GM13977 (cell line): ENCODE measurements around the gene PRM3.

Source experiments
- DNase-seq: peaks from one replicate; pipeline ENCODE4 v3.0.0; 2012; ENCODE audit warnings: low spot score
- in situ Hi-C: fragments of 300-500 bp; cut with MboI; formaldehyde crosslinking; loops from one replicate; pipeline ENCODE4 v1.12.0; 2022; ENCODE audit warnings: low sequenced_read_pairs, low pct_unique_long_range_greater_than_20kb, mixed read lengths, inconsistent platforms; ENCODE audit not compliant: unreplicated experiment
- TF ChIP-seq, protein P1 (sequence below): IDR thresholded peaks from 2 replicates; pipeline ENCODE4 v1.5.1; 2012; ENCODE audit warnings: mild to moderate bottlenecking, control low read depth; ENCODE audit not compliant: insufficient read depth; ENCODE audit errors: extremely low read depth, missing control alignments

PRM3 gene

DNA sequence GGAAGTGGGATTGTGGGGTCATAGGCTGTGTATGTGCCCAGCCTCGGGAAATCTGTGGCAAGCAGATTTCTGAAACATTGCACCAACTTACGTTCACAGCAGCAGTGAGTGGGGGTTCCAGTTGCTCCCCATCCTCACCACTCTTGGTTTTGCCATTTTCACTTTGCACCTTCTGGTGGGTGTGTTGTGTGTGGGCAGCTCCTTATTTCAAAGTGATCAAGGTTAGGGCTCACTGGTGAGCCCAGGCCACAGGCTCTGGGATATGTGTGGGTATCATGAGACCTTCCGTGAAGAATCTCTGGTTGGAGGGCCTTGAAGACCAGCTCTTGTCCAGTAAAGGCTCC is 37.2 kb upstream of the PRM3 start:
- TF ChIP-seq, protein P1, sequence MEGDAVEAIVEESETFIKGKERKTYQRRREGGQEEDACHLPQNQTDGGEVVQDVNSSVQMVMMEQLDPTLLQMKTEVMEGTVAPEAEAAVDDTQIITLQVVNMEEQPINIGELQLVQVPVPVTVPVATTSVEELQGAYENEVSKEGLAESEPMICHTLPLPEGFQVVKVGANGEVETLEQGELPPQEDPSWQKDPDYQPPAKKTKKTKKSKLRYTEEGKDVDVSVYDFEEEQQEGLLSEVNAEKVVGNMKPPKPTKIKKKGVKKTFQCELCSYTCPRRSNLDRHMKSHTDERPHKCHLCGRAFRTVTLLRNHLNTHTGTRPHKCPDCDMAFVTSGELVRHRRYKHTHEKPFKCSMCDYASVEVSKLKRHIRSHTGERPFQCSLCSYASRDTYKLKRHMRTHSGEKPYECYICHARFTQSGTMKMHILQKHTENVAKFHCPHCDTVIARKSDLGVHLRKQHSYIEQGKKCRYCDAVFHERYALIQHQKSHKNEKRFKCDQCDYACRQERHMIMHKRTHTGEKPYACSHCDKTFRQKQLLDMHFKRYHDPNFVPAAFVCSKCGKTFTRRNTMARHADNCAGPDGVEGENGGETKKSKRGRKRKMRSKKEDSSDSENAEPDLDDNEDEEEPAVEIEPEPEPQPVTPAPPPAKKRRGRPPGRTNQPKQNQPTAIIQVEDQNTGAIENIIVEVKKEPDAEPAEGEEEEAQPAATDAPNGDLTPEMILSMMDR: no peak
- DNase-seq: no peak
- in situ Hi-C loops: no loop called here

DNA sequence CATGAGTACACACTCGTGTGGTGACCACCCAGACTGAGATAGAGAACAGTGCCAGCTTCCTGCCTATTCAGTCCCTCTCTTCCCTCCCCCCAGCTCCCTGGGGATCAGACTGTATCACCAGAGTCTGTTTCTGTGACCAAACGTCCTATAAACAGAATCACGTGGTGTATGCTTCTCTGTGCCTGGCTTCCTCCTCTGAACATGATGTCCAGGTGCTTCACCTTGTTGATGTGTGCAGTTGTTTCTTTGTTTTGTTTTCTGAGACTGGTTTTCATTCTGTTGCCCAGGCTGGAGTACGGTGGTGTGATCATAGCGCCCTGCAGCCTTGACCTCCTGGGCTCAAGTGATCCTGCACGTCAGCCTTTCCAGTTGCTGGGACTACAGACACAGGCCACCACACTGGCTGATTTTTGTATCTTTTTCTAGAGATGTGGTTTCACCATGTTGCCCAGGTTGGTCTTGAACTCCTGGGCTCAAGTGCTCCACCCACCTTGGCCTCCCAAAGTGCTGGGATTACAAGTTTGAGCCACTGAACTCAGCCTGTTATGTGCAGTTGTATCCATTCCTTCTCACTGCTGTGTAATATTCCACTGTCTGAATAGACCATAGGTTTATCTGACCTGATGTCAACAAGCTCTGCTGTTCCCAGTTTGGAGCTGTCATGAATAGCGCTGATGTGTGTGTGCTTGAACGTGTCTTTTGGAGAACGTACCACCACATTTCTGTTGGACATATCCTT is 36.6 kb upstream of the PRM3 start:
- TF ChIP-seq, protein P1: no peak
- in situ Hi-C loops: no loop called here
- DNase-seq: no peak

GRCh38 chr16:11308493-11309283 is 35.3 kb upstream of the PRM3 start:
- TF ChIP-seq, protein P1: no peak
- no peak for DNase-seq
- in situ Hi-C loops: no loop called here

- in situ Hi-C loops: no loop called here
- DNase-seq: no peak
- TF ChIP-seq, protein P1: no peak
These were observed 34.4 kb upstream of the PRM3 start for GRCh38 chr16:11307639-11308492.

- in situ Hi-C loops: no loop called here
- no peak for DNase-seq
- TF ChIP-seq, protein P1: no peak
These were observed 33.7 kb upstream of the PRM3 start for GRCh38 chr16:11306997-11307638.

GRCh38 chr16:11306381-11306780 is 33.0 kb upstream of the PRM3 start:
- DNase-seq: no peak
- TF ChIP-seq, protein P1: no peak
- in situ Hi-C loops: no loop called here
